Left ventricle myocardium inferior (tissue), 1 donor: ENCODE results near the gene TCEAL3. TPM values are rescaled to one million over a fixed set of nuclear protein-coding genes. Genes with fewer than 3 reads are reported as not detected.
"Not testable (repeated sequence)": the region's sequence is repeated elsewhere in the genome, so short reads cannot be mapped to it uniquely, and the experiment has no call there.

Experiments used
- DNase-seq: peaks from one replicate; pipeline ENCODE4 v3.0.0-alpha.2; 2020
- H3K27ac ChIP-seq: fragments of 200-600 bp; replicated peaks from 2 replicates; pipeline ENCODE4 v1.8.0; 2021
- H3K27me3 ChIP-seq: fragments of 200-600 bp; 2 replicates; pipeline ENCODE4 v1.8.0; 2021; ENCODE audit warnings: low read depth
- H3K36me3 ChIP-seq: fragments of 200-600 bp; 2 replicates; pipeline ENCODE4 v1.8.0; 2021
- H3K4me1 ChIP-seq: fragments of 200-600 bp; 2 replicates; pipeline ENCODE4 v1.8.0; 2021
- H3K4me3 ChIP-seq: fragments of 200-600 bp; 2 replicates; pipeline ENCODE4 v1.8.0; 2021; ENCODE audit warnings: mild to moderate bottlenecking, moderate library complexity
- H3K9me3 ChIP-seq: fragments of 200-600 bp; replicated peaks from 2 replicates; pipeline ENCODE4 v1.8.0; 2021
- intact Hi-C: fragments of 100-400 bp; cut with micrococcal nuclease; formaldehyde crosslinking; loops from one replicate; pipeline ENCODE4 v1.11.0; 2022
- total RNA-seq: library from RNA; stranded (reverse); fragmentation: NEBNext Ultra II Directional; extraction: Animal tissue kit (Norgen Biotek cat#: 25700); gene quantifications from one replicate; pipeline ENCODE4 v1.2.1, GENCODE V29; 2021
- TF ChIP-seq, protein P1 (sequence below): fragments of 200-600 bp; IDR thresholded peaks from 2 replicates; pipeline ENCODE4 v1.8.0; 2021; ENCODE audit warnings: antibody characterized with exemption, mild to moderate bottlenecking, borderline replicate concordance
- donor health status: DM: no; HTN: yes; CAD: no; lungs with severe emphysema.

The TCEAL3 gene
- total RNA-seq, 1 donor from 2014 or later: 18.2 TPM

DNA sequence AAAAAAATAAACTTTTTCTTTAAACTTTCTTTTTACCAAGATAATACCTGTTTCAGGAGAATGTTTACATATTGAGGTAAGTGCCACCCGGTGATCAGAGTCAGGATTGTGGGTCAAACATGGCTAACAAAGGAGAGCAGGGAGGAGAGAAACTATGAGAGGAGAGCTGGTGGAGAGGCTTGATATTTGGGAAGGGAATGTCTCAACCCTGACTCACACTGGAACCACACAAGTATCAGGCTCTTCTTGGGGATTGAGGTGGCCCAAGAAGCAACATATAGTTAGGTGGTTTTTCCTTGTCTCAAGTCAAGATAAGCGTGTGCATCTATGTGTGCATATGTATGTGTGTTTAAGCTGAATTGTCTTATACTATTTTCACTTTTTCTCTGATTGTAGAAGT, 27.7 kb downstream of the TCEAL3 start:
- intact Hi-C loops: no loop called here

DNA sequence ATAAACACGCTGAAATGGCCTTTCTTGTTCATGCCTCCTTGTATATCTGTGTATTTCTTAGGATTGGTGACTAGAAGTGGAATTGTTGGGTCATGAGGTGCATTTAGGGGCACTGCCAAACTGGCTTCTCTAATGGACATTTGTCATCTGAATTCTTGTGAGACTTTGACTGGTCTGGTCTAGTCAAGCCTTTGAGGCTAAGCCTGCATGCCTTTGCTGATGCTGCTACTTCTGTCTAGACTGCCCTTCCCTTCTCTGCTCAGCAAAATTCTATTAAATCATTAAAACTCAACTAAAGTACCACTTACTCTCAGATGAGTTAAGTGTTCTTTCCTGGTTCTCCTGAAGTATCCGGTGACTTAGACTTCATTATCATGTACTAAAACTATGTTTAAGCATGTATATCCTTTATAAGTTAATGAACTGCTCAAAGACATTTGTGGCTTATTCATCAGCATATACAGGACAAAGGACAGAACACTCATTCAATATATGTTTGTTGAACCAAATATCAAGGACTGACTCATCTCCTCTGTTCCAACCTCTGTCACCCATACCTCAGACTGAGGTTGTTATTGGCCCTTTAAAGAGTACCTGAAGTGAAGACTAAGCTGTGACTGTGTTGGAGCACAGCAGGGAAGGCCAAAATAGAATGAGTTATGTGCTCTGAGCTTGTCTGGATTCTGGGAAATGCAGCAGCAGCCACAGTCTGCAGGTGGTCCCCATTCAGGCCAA, 30.0 kb downstream of the TCEAL3 start:
- Histone ChIP-seq H3K27ac (no peak overlapping the region), H3K4me1 (no peaks in the 10 kb centered on the region), H3K27me3 (no peaks in the 10 kb centered on the region), H3K9me3 (no peaks in the 10 kb centered on the region), H3K4me3 (no peak overlapping the region), H3K36me3 (no peaks in the 10 kb centered on the region)
- TF ChIP-seq, protein P1, sequence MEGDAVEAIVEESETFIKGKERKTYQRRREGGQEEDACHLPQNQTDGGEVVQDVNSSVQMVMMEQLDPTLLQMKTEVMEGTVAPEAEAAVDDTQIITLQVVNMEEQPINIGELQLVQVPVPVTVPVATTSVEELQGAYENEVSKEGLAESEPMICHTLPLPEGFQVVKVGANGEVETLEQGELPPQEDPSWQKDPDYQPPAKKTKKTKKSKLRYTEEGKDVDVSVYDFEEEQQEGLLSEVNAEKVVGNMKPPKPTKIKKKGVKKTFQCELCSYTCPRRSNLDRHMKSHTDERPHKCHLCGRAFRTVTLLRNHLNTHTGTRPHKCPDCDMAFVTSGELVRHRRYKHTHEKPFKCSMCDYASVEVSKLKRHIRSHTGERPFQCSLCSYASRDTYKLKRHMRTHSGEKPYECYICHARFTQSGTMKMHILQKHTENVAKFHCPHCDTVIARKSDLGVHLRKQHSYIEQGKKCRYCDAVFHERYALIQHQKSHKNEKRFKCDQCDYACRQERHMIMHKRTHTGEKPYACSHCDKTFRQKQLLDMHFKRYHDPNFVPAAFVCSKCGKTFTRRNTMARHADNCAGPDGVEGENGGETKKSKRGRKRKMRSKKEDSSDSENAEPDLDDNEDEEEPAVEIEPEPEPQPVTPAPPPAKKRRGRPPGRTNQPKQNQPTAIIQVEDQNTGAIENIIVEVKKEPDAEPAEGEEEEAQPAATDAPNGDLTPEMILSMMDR: no peak
- DNase-seq: no peak
- intact Hi-C loops: no loop called here

More for the DNA sequence above, 27.7 kb downstream of the TCEAL3 start:
- Histone ChIP-seq H3K27ac (no peak overlapping the region), H3K4me3 (no peak overlapping the region), H3K4me1 (peaks cover under 1% of the 10 kb centered on the region), H3K9me3 (no peaks in the 10 kb centered on the region), H3K36me3 (no peaks in the 10 kb centered on the region), H3K27me3 (no peaks in the 10 kb centered on the region)
- DNase-seq: no peak
- TF ChIP-seq, protein P1: no peak

DNA sequence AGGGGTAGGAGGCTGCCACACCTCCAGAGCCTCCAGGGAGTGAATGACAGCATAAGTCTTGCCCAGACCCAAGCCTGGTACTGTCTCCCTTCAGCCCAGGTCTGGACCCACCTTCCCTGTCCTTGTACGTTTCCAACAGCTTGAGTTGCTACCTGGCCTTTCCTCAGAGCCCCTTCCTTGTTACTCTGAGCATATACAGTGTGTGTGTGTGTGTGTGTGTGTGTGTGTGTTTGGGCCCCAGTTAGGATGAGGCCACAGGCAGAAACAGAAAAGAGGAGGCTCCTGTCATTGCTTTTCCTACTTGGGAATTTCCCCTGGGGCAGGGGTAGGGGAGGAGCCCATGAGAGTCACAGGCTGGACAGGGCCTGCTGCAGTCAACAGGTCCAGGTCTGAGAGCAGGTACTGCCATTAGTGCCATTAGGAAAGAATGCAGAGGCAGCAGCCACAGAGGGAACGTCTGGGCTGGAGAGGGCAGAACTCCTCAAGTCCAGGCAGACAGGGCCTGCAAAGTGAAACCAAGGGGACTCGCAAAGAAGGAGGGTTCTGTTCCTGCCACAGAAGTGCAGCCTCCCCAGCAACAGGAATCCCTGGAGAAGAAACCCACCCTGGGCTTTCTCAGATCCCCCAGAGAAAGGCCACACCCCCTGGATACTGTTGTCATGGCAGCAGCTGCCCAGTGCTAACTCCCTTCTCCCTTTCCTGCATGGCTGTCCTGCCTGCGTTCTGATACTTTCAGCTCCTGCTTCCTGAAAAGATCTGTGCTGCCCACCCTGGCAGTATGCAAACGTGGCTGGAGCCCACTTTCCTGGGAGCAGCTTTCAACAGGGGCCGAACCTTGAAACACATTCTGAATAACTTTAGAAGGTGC, 30.9 kb downstream of the TCEAL3 start:
- H3K27ac ChIP-seq, intact Hi-C loops: not testable (repeated sequence)

DNA sequence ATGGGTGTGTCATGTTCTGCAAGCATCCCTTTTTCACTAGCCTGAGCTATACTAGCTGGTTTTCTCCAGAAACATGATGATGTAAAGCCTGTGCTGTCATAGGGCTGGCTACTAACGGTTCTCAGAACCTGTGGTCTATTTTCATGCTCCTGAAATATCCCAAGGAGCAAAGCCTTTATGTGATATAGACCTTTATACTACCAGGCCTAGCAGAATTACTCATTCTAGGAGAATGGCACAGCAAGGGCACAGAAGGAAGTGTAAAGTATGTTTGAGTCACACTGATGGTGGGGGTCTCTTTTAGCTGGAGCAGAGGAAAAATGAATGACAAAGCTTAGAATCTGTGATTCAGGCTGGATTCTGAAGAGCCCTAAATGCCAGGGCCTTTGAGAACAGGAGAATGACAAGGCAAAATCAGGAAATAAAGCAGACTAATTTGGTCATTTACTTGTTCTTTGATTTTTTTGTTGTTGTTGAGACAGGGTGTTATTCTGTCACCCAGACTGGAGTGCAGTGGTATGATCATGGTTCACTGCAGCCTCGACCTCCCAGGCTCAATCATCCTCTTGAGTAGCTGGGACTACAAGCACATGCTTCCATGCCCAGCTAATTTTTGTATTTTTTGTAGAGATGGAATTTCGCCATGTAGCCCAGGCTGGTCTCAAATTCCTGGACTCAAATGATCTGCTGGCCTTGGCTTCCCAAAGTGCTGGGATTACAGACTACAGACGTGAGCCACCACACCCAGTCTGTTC, 32.8 kb downstream of the TCEAL3 start:
- TF ChIP-seq, protein P1: no peak

More for the DNA sequence above, 30.9 kb downstream of the TCEAL3 start:
- DNase-seq, H3K36me3 ChIP-seq, H3K4me1 ChIP-seq, H3K9me3 ChIP-seq, H3K27me3 ChIP-seq, H3K4me3 ChIP-seq: not testable (repeated sequence)

DNA sequence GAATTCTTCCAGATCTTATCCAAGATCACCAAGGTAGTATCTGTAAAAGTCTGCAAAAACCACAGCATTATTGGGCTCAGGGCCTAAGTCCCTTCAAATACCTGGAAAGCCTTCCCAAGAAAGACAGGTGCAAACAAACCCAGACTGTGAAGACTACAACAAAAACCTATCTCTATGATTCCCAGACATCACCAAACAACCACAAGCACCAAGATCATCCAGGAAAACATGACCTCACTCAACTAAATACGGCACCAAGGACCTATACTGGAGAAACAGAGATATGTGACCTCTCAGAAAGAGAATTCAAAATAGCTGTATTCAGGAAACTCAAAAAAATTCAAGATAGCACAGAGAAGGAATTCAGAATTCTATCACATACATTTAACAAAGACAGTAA, 36.4 kb downstream of the TCEAL3 start:
- H3K4me3 ChIP-seq: no peak overlapping the region
- H3K27ac ChIP-seq: no peak overlapping the region
- DNase-seq: no peak
- H3K4me1 ChIP-seq: no peaks in the 10 kb centered on the region
- TF ChIP-seq, protein P1: no peak
- no peaks in the 10 kb centered on the region for H3K9me3 ChIP-seq
- no peaks in the 10 kb centered on the region for H3K27me3 ChIP-seq
- intact Hi-C loops: no loop called here
- H3K36me3 ChIP-seq: no peaks in the 10 kb centered on the region

More for the DNA sequence above, 32.8 kb downstream of the TCEAL3 start:
- no peak for DNase-seq
- intact Hi-C loops: no loop called here
- no peaks in the 10 kb centered on the region for H3K36me3 ChIP-seq
- no peaks in the 10 kb centered on the region for H3K9me3 ChIP-seq
- no peak overlapping the region for H3K4me3 ChIP-seq
- no peak overlapping the region for H3K27ac ChIP-seq
- H3K4me1 ChIP-seq: no peaks in the 10 kb centered on the region
- H3K27me3 ChIP-seq: no peaks in the 10 kb centered on the region
